HFF-Myc (cell line): ENCODE results near the gene PDE7B.

Experiments
- DNase-seq: peaks from one replicate; pipeline ENCODE4 v3.0.0-alpha.2; 2011; ENCODE audit warnings: low read depth; ENCODE audit errors: extremely low read depth
- H3K4me3 ChIP-seq: replicated peaks from 2 replicates; pipeline ENCODE4 v1.5.1; 2011; ENCODE audit warnings: low read depth, mild to moderate bottlenecking, control low read depth, low read length
- TF ChIP-seq, protein P1 (sequence below): IDR thresholded peaks from 2 replicates; pipeline ENCODE4 v1.5.1; 2012; ENCODE audit warnings: mild to moderate bottlenecking, low read depth, low read length, control low read depth; ENCODE audit errors: missing control alignments

The PDE7B gene

DNA sequence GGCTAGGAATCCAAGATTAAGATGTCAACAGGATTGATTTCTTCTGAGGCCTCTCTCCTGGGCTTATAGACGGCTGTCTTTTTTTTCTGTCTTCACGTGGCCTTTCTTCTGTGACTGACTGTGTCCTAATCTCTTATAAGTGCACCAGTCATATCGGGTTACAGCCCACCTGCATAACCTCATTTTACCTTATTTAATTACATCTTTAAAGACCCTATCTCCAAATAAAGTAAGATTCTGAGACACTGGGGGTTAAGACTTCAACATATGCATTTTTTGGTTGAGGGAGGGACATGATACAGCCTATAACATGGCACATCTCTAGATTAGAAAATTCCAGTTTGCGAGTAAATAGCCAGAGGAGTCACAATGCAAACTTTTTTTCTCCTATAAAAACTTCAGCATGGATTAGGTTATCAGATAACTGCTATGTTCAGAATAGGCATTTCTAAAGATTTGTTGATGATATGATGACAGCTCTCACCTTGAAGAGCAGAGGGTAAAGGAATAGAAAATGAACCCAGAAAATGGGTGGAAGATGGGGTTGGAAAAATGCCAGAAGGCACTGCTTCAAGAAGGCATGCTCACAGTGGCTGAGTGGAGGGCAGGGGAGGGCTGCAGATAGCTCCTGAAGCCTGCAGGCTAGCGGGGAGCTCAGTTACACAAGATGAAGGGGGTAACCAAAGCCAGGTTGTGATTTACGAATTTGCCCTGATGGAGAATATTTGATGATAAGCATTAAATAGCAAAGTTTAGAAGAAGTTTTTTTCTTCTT is 8.7 kb upstream of the PDE7B start:
- TF ChIP-seq, protein P1, sequence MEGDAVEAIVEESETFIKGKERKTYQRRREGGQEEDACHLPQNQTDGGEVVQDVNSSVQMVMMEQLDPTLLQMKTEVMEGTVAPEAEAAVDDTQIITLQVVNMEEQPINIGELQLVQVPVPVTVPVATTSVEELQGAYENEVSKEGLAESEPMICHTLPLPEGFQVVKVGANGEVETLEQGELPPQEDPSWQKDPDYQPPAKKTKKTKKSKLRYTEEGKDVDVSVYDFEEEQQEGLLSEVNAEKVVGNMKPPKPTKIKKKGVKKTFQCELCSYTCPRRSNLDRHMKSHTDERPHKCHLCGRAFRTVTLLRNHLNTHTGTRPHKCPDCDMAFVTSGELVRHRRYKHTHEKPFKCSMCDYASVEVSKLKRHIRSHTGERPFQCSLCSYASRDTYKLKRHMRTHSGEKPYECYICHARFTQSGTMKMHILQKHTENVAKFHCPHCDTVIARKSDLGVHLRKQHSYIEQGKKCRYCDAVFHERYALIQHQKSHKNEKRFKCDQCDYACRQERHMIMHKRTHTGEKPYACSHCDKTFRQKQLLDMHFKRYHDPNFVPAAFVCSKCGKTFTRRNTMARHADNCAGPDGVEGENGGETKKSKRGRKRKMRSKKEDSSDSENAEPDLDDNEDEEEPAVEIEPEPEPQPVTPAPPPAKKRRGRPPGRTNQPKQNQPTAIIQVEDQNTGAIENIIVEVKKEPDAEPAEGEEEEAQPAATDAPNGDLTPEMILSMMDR, result no peak
- DNase-seq, result no peak
- no peak overlapping the region for H3K4me3 ChIP-seq

DNA sequence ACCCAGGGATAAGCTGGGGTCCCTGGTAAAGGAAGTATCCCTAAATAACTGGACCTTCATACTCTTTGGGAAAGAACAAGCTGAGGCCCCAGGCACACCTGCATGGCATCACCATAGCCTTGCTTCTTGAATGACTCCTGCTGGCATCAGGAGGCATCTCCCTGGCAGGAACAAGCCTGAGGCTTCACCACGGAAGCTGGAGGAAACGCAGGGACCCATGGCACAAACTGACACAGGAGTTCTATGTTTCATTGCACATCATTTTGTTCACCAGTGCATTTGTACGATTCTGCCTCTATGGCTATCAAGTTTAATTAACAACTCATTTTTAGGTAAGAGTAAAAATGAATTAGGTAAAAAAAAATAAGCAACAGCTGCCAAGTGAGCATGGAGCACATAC is 619 bp upstream of the PDE7B start:
- no peak for DNase-seq
- TF ChIP-seq, protein P1, result no peak
- no peak overlapping the region for H3K4me3 ChIP-seq

DNA sequence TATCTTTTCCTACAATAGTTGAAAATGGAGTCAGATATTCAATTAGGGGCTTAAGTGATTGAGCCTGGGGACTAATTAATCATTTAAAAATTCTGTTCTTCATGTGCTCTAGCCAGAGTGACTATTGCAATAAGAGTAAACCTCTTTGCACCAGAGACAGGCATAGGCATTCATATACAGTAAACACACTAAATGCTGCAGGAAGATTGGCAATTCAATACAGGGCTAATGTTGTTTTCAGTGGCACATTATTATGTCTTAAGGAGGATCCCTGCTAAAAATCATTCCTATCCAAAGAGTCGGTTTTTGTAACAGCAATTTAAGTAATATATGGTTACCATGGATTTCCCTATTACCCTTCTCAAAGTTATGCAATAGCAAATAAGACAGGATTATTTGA is 1.2 kb downstream of the PDE7B start:
- TF ChIP-seq, protein P1, result no peak
- H3K4me3 ChIP-seq, result no peak overlapping the region
- DNase-seq, result no peak

DNA sequence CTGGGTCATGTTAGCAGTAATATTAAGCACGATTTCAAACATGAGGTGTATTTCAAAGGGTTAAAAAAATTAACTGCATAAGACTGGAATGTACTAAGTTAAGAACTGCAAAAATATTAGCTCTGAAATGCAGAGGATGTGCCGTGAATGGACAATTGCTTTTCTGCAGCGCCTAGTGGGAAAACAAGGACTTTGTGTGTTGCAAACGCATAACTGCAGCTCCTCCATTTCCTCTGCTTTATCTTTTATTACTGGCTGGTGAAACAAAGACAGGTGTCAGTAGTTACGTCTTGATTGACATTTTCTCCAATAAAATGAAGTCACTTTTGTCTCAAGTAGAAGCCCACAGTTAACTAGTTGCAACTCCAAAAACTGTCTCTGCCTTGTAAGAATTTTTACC is 1.7 kb downstream of the PDE7B start:
- H3K4me3 ChIP-seq, result no peak overlapping the region
- TF ChIP-seq, protein P1, result no peak
- no peak for DNase-seq

DNA sequence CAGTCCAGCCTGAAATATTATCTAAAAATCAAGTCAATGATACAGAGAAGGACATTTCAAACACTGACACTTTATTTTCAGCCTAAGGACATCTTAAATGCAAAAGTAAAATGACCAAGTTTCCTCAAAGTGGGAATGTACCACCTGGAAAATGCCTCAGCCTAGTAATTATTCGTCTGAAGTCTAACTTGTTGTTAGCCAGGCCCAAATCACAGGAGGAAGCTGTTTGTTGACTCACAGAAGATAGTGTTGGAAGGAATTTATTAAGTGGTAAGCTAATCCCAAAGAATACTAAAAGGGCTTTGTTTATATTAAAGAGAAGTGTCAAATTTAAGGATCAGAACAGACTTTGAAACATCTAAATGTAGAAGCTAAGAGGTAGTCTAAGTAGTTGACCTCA is 2.5 kb downstream of the PDE7B start:
- TF ChIP-seq, protein P1, result no peak
- H3K4me3 ChIP-seq, result no peak overlapping the region

DNA sequence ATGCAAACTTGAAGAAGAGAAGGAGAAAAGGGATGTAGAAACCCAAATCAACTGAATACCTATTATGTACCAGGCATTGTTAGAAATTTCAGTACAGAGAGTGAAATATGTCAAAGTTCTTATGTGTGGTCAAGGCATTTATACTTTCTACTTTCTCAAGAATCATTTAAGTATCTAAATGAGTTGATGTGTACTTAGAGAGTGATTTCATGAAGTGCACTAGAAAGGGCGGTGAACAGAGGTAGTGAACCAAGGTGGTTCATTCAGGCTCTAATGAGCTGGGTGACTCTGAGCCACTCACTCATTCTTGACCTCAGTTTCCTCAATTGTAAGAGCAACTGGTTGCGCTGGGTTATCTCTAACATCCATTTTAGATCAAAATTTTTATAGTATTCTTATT is 3.3 kb downstream of the PDE7B start:
- no peak overlapping the region for H3K4me3 ChIP-seq
- TF ChIP-seq, protein P1, result no peak
- no peak for DNase-seq

More for the DNA sequence above, 2.5 kb downstream of the PDE7B start:
- no peak for DNase-seq

DNA sequence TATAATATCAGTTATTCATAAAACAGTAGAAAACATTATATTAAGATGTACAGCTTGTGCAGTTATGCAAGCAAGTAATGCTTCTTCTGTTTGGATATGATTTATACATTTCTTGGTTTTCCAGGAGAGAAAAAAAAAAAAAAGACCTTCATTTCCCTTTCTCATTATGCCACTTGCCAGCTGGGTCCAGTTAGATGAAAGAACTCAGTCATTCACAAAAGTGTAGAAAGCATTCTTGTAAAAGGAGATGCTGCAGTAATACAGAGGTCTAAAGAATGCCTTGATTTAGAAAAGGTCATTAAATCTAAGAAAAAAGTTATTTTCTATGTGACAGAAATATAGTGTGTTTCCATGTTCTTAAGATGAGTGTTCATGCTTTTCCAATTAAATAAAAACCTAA is 7.4 kb downstream of the PDE7B start:
- H3K4me3 ChIP-seq, result no peak overlapping the region
- DNase-seq, result no peak
- TF ChIP-seq, protein P1, result no peak
